ENCODE results near the gene WDR35. TPM values are rescaled to one million over a fixed set of nuclear protein-coding genes. Genes with fewer than 3 reads are reported as not detected.
A peak's percentile ranks its signal among the peaks of the same experiment; 100 is the strongest.
"Not testable (repeated sequence)": the region's sequence is repeated elsewhere in the genome, so short reads cannot be mapped to it uniquely, and the experiment has no call there.

The WDR35 gene
- polyA plus RNA-seq, 4 donors = 23.0 to 31.6 (median 28.3) TPM

- no peak for DNase-seq (ENCODE audit: low read depth in 4 of 4, low spot score in 2 of 4)
Measured at GRCh38 chr2:19943189-19943588, 46.7 kb downstream of the WDR35 start.

GRCh38 chr2:19942199-19942598, 47.7 kb downstream of the WDR35 start:
- no peak for DNase-seq (ENCODE audit: low read depth in 4 of 4, low spot score in 2 of 4)

- DNase-seq (ENCODE audit: low read depth in 4 of 4, low spot score in 2 of 4) = peak in 1 of 4 donors; percentile 16
Measured at GRCh38 chr2:19937004-19937403, 52.9 kb downstream of the WDR35 start.

GRCh38 chr2:19936203-19936602, 53.7 kb downstream of the WDR35 start:
- DNase-seq (ENCODE audit: low read depth in 4 of 4, low spot score in 2 of 4) = no peak

- peak in 2 of 4 donors; percentile 14 to 20 for DNase-seq (ENCODE audit: low read depth in 4 of 4, low spot score in 2 of 4)
Measured at GRCh38 chr2:19933351-19933981, 56.4 kb downstream of the WDR35 start.

- peak in 1 of 4 donors; percentile 6 for DNase-seq (ENCODE audit: low read depth in 4 of 4, low spot score in 2 of 4)
Measured at GRCh38 chr2:19932928-19933327, 57.0 kb downstream of the WDR35 start.

- no peak for DNase-seq (ENCODE audit: low read depth in 4 of 4, low spot score in 2 of 4)
Measured at GRCh38 chr2:19929226-19929625, 60.7 kb downstream of the WDR35 start.

GRCh38 chr2:19927816-19928215, 62.1 kb downstream of the WDR35 start:
- DNase-seq (ENCODE audit: low read depth in 4 of 4, low spot score in 2 of 4) = not testable (repeated sequence)

GRCh38 chr2:19924526-19924925, 65.4 kb downstream of the WDR35 start:
- DNase-seq (ENCODE audit: low read depth in 4 of 4, low spot score in 2 of 4) = not testable (repeated sequence)

- not testable (repeated sequence) for DNase-seq (ENCODE audit: low read depth in 4 of 4, low spot score in 2 of 4)
Measured at GRCh38 chr2:19922188-19922587, 67.7 kb downstream of the WDR35 start.

- no peak for DNase-seq (ENCODE audit: low read depth in 4 of 4, low spot score in 2 of 4)
Measured at GRCh38 chr2:19916385-19916950, 73.4 kb downstream of the WDR35 start.

- DNase-seq (ENCODE audit: low read depth in 4 of 4, low spot score in 2 of 4) = no peak
Measured at GRCh38 chr2:19914266-19914975, 75.5 kb downstream of the WDR35 start.

GRCh38 chr2:19911808-19912509, 77.9 kb downstream of the WDR35 start:
- no peak for DNase-seq (ENCODE audit: low read depth in 4 of 4, low spot score in 2 of 4)

- peak in 2 of 4 donors; percentile 32 to 52 for DNase-seq (ENCODE audit: low read depth in 4 of 4, low spot score in 2 of 4)
Measured at GRCh38 chr2:19902216-19902740, 87.6 kb downstream of the WDR35 start.

- DNase-seq (ENCODE audit: low read depth in 4 of 4, low spot score in 2 of 4) = peak; percentile 94 to 99 (median 96)
Measured at GRCh38 chr2:19901442-19902215, 88.3 kb downstream of the WDR35 start, which contains the start of gene TTC32. Gene TTC32, minus strand, starts transcription at chr2:19901983. Its CDS starts 129 bp downstream, at chr2:19901854.

GRCh38 chr2:19900931-19901441, 88.9 kb downstream of the WDR35 start:
- DNase-seq (ENCODE audit: low read depth in 4 of 4, low spot score in 2 of 4) = peak; percentile 19 to 62 (median 48)

GRCh38 chr2:19899985-19900930, 89.6 kb downstream of the WDR35 start:
- peak in 1 of 4 donors; percentile 45 for DNase-seq (ENCODE audit: low read depth in 4 of 4, low spot score in 2 of 4)

- DNase-seq (ENCODE audit: low read depth in 4 of 4, low spot score in 2 of 4) = no peak
Measured at GRCh38 chr2:19898592-19899329, 91.1 kb downstream of the WDR35 start.

Measured in left renal cortex interstitium (tissue), 4 donors.